Stimulated activated CD8-positive, alpha-beta memory T cell treated with anti-CD3 and anti-CD28 coated beads, Interleukin-12 subunit alpha, Interleukin-12 subunit beta, amount 100 ng/mL, for 24 hours (primary cell): ENCODE measurements around the gene ADIPOQ.
"Not testable (repeated sequence)": the region's sequence is repeated elsewhere in the genome, so short reads cannot be mapped to it uniquely, and the experiment has no call there.

ENCODE experiments used
- DNase-seq: peaks from one replicate; pipeline ENCODE4 v3.0.0-alpha.2; 2020; ENCODE audit errors: extremely low read depth

Gene ADIPOQ

GRCh38 chr3:186902154-186902553 lies 59.6 kb downstream of the ADIPOQ start:
- no peak for DNase-seq

DNA sequence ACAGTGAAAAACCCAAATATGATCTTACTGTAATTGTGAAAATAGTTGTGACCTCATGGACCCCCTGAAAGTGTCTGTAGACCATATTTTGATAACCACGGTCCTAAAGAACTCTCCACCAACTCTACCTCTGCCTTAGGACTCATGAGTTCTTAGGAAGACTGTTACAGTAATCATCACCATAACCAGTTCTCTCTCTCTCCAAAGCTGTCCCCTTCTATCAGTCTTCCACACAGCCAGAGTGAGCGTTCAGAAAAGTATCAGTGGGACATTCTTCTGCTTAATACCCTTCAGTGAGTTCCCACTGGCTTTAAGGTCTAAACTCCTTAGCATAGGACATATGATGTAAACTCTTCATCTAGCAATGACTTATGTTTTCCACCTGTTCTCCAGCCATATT lies 60.2 kb downstream of the ADIPOQ start:
- DNase-seq, result no peak

DNA sequence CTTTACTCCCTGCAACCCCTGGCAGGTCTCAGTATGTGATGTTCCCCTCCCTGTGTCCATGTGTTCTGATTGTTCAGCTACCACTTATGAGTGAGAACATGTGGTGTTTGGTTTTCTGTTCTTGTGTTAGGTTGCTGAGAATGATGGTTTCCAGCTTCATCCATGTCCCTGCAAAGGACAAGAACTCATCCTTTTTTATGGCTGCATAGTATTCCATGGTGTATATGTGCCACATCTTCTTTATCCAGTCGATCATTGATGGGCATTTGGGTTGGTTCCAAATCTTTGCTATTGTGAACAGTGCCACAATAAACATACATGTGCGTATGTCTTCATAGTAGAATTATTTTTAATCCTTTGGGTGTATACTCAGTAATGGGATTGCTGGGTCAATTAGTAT lies 61.2 kb downstream of the ADIPOQ start:
- not testable (repeated sequence) for DNase-seq

- DNase-seq, result not testable (repeated sequence)
Observed at GRCh38 chr3:186907075-186907474, 64.6 kb downstream of the ADIPOQ start.
